ENCODE data around the gene SGPP1. TPM values are rescaled to one million over a fixed set of nuclear protein-coding genes. Genes with fewer than 3 reads are reported as not detected.

SGPP1 gene
- total and polyA plus RNA-seq, 10 of the 15 experiments (the other 5 are each of a cell fraction or from before 2014, with no cell fraction given): 3.5 to 37.7 (median 25.5) TPM

- TF ChIP-seq ZBTB11 (CRISPR knock-in tag; IDR thresholded peaks at IDR 0.05) (no peak), MYC (IDR thresholded peaks at IDR 0.05; ENCODE audit: insufficient read depth, insufficient read length, insufficient replicate concordance, low read length, severe bottlenecking) (no peak), ETV6 (conservative IDR thresholded peaks at IDR 0.05 in 1 of 2, IDR thresholded peaks at IDR 0.05 in 1 of 2; ENCODE audit: borderline replicate concordance in 1 of 2, low read depth in 1 of 2) (no peak), PML (IDR thresholded peaks at IDR 0.05; ENCODE audit: low read length) (no peak), CEBPZ (IDR thresholded peaks at IDR 0.05; ENCODE audit: low read depth, low read length) (no peak), IRF3 (IDR thresholded peaks at IDR 0.05) (no peak), SPI1 (IDR thresholded peaks at IDR 0.05; ENCODE audit: borderline replicate concordance, insufficient read depth, low read depth, low read length) (peak; percentile 88), SIN3A (IDR thresholded peaks at IDR 0.05; ENCODE audit: low read depth, low read length) (no peak), EZH2 (IDR thresholded peaks at IDR 0.05; ENCODE audit: borderline replicate concordance, control insufficient read depth, low read depth, low read length) (no peak), JUND (IDR thresholded peaks at IDR 0.05; ENCODE audit: low read depth, low read length) (peak; percentile 25; the same call in 1 of the 2 replicates), NFYA (IDR thresholded peaks at IDR 0.05; ENCODE audit: borderline replicate concordance, low read depth, low read length) (no peak), ZNF207 (IDR thresholded peaks at IDR 0.05; ENCODE audit: borderline replicate concordance) (no peak), CBX5 (IDR thresholded peaks at IDR 0.05; ENCODE audit: low read depth) (no peak), DPF2 (IDR thresholded peaks at IDR 0.05) (peak; percentile 70), TCF7 (IDR thresholded peaks at IDR 0.05; ENCODE audit: borderline replicate concordance) (no peak), IKZF2 (IDR thresholded peaks at IDR 0.05) (peak; percentile 92 to 96), YBX1 (IDR thresholded peaks at IDR 0.05) (no peak), EP300 (IDR thresholded peaks at IDR 0.05; ENCODE audit: borderline replicate concordance in 1 of 2, control insufficient read depth in 1 of 2, low read depth in 2 of 2, low read length in 2 of 2) (peak; percentile 38 to 65; a peak in 3 of 4 replicates), FOS (IDR thresholded peaks at IDR 0.05; ENCODE audit: borderline replicate concordance, extremely low read depth, insufficient read length) (no peak), IKZF1 (conservative IDR thresholded peaks at IDR 0.05) (peak; percentile 93)
Observed at GRCh38 chr14:63745858-63746425, 18.1 kb upstream of the SGPP1 start (continued).
